ENCODE data around the gene ZNF335.
"Not testable (repeated sequence)": the region's sequence is repeated elsewhere in the genome, so short reads cannot be mapped to it uniquely, and the experiment has no call there.

ZNF335 gene

DNA sequence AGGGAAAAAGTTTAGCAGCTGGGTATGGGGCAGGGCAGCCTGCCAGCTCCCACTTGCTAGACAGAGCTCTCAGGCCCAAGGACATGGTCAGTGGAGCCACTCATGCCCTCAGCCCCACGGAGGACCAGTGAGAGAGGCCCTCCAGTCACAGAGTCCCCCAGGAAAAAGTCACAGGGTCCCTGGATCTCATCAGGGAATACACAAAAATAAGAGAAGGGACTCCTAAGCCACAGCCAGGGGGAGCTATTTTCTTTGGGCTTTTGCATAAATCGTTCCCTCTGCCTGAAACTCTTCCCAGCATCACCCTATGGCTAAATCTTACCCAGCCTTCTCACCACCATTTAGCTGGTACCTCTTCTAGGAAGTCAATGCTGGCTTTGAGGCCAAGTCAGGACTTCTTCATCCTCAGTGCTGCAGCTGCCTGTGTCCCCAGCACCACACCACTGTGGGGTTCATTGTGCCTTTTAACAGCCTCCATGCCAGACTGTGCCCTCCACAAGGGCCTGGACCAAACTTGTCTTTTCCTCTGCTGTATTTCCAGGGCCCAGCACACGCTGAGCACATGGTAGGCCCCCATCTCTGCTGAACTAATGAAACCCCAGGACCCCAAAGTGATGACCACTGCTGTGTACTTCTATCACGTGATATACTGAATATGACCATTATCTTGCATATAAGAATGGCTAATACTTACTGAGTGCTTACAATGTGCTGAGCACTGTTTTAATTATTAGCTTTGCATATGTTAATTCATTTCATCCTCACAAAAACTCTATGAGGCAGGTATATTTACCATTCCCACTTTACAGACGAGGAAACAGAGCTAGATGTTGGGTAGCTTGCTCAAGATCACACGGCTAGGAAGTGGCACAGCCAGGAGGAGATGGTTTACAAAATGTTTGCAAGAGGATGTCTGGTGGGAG lies 2.0 kb downstream of the ZNF335 start:
- DNase-seq (ENCODE audit: low read depth), result no peak

DNA sequence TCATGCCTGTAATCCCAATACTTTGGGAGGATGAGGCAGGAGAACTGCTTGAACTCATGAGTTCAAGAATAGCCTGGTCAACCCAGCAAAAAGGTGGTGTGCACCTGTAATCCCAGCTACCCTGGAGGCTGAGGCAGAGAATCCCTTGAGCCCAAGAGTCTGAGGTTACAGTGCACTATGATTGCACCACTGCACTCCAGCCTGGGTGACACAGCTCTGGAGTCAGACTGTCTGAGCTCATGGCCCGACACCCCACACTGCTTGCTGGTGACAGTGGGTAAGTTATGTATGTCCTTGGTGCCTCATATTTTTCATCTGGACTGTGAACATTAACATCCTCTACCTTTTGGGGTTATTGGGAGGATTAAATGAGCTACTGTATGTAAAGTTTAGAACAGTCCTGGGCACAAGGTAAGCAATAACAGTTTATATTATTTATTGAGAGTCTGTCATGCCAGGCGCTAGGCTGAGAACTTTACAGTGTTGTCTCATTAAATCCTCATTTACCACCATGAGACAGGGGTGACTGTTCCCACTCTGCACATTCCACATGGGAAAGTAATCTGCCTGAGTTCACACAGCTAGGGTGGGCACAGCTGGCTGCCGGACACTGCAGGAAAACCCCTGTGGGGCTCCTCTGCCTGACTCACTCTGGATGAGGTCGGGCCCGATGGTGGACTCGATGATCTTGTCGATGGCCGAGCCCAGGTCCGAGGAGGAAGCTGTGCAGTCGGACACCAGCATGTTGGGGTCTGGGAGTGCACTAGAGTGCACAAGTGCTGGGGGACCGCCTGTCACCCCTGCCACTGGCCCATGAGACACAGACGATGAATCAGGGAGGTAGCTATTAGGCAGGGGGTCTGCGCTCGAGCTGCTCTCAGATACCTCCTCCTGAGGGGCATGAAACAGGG lies 2.9 kb downstream of the ZNF335 start:
- DNase-seq (ENCODE audit: low read depth), result no peak

GRCh38 chr20:45968081-45968671 lies 3.8 kb downstream of the ZNF335 start:
- DNase-seq (ENCODE audit: low read depth), result no peak

DNA sequence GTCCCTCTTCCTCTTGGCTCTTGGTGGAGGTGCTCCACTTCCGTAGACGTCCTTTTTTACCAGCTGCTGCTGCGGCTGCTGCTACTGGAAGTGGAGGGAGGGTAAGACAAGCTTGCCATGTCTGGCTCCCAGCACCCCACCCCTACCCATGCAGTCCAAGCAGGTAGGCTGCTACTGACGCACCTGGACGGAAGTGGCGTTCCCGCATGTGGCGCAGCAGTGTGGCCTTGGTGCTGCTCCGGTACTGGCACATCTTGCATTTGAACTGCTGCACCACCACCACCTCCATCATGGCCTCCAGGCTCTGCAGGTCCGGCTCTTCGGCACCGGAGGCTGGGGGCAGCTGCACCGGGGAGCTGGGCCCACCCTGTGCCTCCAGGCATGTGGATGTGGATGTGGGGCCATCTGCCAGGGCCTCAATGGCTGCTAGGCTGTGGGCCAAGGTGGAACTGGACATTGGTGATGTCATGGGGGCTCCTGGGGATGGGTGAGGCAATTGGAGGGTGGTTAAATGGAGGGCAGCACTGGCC lies 4.4 kb downstream of the ZNF335 start:
- no peak for DNase-seq (ENCODE audit: low read depth)

DNA sequence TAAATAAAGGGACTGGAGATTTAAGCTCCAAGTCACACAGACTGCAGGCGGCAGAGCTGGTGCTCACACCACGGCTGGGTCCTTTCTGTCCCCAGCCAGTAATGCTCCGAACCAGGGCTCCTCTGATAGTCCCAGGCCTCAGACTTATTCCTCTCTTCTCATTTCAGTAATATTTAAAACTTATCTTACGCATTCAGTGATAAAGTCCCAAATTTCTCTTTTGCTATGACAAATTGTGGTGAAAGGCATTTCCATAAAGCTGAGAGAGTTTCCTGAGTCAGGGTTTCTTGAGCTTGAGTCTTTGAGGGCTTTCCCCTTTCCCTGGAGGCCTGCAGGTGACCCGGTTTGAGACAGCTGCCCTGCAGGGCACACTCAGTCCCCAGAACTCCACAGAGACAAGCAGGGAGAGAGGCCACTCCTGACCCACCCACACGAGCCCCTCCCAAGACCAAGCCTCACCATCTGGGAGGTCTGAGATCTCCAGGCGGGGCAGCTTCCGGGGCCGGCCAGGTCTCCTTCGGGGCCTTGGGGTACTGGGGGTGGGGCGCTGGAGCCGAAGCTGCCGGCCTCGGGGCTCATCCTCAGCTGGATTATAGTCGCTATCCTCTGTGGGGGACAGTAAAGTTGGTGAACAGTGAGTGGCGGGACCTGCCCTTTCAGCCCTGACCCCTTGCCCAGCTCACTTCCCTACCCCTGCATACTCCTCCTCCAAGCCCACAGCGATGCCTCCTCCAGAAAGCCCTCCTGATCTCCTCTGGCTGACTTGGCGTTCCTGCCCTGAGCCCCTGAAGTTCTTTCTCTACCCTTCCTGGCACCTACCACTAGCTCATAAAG lies 6.6 kb downstream of the ZNF335 start:
- DNase-seq (ENCODE audit: low read depth), result no peak

- DNase-seq (ENCODE audit: low read depth), result no peak
These were observed 8.0 kb downstream of the ZNF335 start for GRCh38 chr20:45964006-45964400.

DNA sequence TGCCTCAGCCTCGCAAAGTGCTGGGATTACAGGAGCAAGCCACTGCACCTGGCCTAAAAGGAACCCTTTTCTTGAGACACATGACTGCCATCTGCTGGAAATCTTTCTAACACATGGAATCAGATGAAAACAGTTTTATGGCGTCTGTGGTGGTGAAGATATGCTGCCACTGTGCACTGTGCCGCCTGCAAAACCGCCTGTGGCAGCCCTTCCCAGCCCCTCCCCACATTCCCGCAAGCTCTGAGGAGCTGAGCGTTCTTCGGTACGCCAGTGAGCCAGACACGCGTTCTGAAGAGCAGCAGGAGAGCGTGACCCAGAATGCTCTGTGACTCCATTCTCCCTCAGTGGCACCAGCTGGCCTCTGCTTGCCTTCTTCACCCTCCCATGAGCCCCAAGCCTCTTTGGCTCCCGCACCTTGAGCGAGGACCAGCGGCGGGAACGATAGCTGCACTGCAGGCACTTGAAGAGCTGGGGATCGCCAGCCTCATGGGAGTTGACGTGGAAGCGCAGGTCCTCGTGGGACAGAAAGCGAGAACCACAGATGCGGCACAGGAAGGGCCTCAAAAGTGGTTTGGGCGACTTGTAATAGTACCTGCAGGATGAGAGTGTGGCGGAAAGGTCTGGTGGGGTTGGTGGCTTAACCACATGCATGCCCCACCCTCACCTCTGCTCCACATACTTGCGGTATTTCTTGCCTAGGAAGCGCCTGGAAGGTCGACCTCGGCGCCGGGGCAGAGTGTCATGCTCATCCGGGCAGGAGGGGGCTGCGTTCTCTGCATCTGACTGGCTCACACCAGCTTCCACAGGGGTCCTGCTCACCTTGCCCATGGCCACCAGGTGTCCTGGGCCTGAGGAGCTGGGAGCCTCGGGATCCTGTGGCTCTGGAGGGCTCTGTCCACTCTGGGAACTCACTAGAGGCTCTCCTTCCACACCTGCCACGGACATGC lies 8.7 kb downstream of the ZNF335 start:
- DNase-seq (ENCODE audit: low read depth), result no peak

DNA sequence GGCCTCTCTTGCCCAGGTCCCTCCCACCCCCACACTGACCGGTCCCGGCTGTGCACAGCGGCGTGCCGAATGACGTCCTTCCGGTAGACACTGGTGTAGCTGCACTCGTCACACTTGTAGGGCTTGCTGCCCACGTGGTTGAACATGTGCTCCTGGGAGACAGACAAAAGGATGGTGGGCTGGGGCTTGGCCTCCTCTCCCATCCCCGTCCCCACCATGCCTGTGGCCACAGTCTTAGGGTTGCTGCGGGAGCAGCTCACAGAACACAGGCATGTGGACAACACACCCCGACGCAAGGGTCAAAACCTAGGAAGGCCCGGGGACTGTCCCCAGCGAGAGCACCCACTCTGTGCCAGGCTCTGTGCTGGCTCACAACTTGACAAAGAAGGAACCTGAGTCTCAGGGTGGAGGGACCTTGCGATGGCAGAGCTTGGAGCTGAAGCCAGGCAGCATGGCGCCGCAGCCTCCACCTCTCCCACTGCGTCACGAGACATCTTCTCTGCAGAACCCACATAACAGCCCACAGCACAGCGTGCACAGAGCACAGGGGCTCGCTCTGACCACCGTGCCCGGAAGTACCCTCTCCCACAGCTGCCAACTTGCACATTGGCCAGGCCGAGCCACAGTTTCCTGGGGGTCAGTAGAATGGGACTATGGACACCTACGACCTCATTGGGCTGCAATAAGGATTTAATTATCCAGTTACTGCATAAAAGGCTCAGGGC lies 9.8 kb downstream of the ZNF335 start:
- DNase-seq (ENCODE audit: low read depth), result no peak

DNA sequence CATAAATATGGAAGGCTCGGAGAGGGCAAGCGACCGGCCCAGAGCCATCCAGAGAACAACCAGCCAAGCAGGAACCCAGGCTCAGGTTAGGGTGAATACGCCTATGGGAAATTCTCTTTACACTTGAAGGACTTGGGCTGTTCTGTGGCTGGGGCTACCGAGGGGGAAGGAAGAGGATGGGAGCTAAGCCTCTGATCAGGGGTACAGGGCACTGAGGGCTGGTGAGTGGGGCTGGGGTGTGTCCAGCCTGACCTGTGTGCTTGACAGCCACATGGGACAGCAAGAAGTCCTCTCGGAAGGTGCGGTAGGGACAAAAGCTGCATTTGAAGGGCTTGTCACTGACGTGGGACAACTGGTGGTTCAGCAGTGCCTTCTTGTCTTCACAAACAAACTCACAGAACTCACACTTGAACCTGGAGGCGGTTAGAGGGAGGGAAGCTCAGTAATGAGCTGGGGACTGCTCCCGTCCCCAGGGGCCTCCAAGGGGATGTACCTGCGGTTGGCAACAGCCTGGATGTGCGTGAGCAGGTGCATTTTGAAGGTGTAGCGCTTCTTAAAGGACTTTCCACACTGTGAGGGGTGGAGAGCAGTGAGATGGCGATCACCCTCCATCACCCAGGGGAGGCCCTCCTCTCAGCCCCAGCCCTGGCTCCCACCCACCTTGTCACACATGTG lies 11.9 kb downstream of the ZNF335 start:
- no peak for DNase-seq (ENCODE audit: low read depth)

- no peak for DNase-seq (ENCODE audit: low read depth)
These were observed 12.9 kb downstream of the ZNF335 start for GRCh38 chr20:45959126-45959525.

GRCh38 chr20:45958593-45958992 lies 13.4 kb downstream of the ZNF335 start:
- no peak for DNase-seq (ENCODE audit: low read depth)

DNA sequence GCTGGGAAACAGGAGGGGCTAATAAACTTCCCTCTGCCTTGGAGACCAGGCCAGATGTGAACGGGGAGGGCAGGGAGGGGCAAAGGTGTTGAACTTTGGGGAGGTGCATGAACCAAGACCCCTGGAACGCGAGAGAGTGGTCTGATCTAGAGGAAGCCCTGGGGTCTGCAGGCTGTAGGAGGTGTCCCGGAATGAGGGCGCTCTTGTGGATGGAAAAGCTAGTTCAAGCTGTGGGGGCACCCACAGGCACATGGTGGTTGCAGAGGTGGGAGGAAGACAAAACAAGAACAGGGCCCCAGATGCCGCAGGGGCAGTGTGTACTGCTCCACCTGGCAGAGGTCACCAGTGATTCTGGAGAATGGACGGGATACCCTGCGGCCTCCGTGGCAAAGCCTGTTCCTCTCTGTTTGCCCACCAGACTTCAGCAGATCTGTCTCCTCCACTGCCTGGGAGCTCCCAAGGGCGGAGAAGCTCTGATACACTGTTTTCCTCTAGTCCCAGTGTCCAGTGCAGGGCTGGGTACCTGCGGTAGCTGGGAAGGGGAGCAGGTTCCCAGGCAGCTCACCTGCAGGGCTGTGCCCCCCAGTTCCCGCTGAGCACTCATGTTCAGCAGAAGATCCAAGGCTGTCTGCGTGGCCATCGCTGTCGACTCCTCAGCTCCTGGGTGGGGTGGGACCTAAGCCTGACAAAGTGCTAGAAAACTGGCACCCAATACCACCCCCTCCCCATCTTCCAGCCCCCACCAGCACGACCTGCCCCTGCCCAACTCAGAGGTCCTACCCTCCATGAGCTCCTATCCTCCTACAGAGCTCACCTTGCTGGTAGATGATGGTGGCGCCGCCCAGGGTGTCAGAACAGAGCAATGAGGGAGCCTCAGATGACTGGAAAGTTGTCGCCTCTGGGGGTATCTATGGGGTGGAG lies 14.7 kb downstream of the ZNF335 start:
- DNase-seq (ENCODE audit: low read depth), result no peak

GRCh38 chr20:45956326-45956725 lies 15.7 kb downstream of the ZNF335 start:
- not testable (repeated sequence) for DNase-seq (ENCODE audit: low read depth)

DNA sequence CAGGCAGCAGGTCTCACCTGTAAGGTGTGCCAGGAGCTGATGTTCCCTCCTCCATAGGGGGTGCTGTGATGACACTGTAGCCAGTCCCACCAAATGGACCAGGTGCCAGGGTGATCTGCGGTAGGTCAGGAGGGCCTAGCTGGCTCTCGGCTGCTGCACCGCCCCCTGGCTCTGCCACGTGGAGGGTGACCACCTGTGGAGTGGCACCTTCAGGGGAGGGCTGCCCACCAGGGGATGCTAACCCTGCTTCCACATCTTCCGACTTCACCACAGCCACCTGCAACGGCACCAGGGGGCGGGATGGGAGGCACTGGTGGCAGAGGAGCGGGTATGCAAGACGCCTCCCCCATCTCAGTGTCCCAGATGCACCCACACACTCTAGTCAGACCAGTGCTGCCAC lies 18.3 kb downstream of the ZNF335 start:
- DNase-seq (ENCODE audit: low read depth), result no peak

DNA sequence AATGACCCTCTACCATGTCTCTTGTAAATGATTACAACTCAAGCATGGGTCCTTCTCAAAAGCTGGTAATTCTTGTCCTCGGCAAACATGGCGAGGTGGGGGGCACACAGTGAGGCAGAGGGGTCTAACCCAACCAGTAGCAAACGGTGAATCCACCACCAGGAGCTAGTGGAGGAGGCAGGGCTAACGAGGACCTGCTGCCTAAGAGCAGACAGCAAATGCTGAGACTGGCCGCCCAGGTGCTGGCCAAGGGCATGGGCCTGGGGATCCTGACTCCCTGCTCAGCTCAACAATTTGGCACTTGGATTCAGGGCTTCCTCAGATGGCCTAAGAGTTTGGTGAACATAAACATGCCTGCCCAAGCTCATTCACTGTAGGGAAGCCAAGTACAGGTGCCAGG lies 19.1 kb downstream of the ZNF335 start:
- DNase-seq (ENCODE audit: low read depth), result no peak

GRCh38 chr20:45951925-45952834 lies 19.8 kb downstream of the ZNF335 start:
- no peak for DNase-seq (ENCODE audit: low read depth)

- DNase-seq (ENCODE audit: low read depth), result no peak
These were observed 21.7 kb downstream of the ZNF335 start for GRCh38 chr20:45950330-45950646.

Measured in stimulated activated CD8-positive, alpha-beta memory T cell treated with anti-CD3 and anti-CD28 coated beads, Interleukin-15, amount 100 ng/mL, for 24 hours (primary cell).